ENCODE results near the gene IL16. TPM values are rescaled to one million over a fixed set of nuclear protein-coding genes. Genes with fewer than 3 reads are reported as not detected.

IL16 gene
- polyA plus RNA-seq, 1 donor (not counting 4 experiments of a cell fraction or from before 2014, with no cell fraction given): not detected

- no peaks in the 10 kb centered on the region for H3K36me3 ChIP-seq (ENCODE audit: control insufficient read depth in 2 of 2, extremely low read depth in 1 of 2, insufficient read depth in 2 of 2, low read length in 2 of 2)
- dilution Hi-C loops (cut with MboI; ENCODE audit: extremely low pct_ligation_motif_present, low sequenced_read_pairs): loop anchor here (5.0 kb wide), 1 partner anchor 105 kb away; no protein-coding TSS in a partner anchor
- no peaks in the 10 kb centered on the region for H3K9me3 ChIP-seq (ENCODE audit: control insufficient read depth, low read depth, low read length)
- TF ChIP-seq CTCF (optimal IDR thresholded peaks at IDR 0.05 in 1 of 3, IDR thresholded peaks at IDR 0.05 in 1 of 3, conservative IDR thresholded peaks at IDR 0.05 in 1 of 3; ENCODE audit: extremely low read depth in 1 of 3, insufficient read depth in 2 of 3, low read length in 3 of 3) (no peak), EZH2 (IDR thresholded peaks at IDR 0.05; ENCODE audit: low read length) (no peak)
- no peaks in the 10 kb centered on the region for H3K27me3 ChIP-seq (ENCODE audit: control insufficient read depth, extremely low read depth, insufficient read depth, low read length)
- no peak for DNase-seq (ENCODE audit: low read depth, low spot score)
- no peak overlapping the region for H3K9ac ChIP-seq (ENCODE audit: control insufficient read depth, extremely low read depth, insufficient read depth, low read length)
- H3K9me1 ChIP-seq (ENCODE audit: control insufficient read depth, extremely low read depth, insufficient read depth, low read length): no peaks in the 10 kb centered on the region
- no peak overlapping the region for H3K4me3 ChIP-seq (ENCODE audit: control insufficient read depth in 2 of 3, extremely low read depth in 1 of 3, insufficient read depth in 2 of 3, low read depth in 1 of 3, low read length in 3 of 3)
- H2AFZ ChIP-seq (ENCODE audit: control insufficient read depth, low read length): no peak overlapping the region
- no peak overlapping the region for H3K27ac ChIP-seq (ENCODE audit: control insufficient read depth, insufficient read depth, low read length)
- no peak overlapping the region for H3K4me2 ChIP-seq (ENCODE audit: control insufficient read depth, extremely low read depth, insufficient read depth, low read depth, low read length)
- peaks cover 10% of the 10 kb centered on the region for H3K4me1 ChIP-seq (ENCODE audit: control insufficient read depth, extremely low read depth, insufficient read depth, low read length)
- no peaks in the 10 kb centered on the region for H3K79me2 ChIP-seq (ENCODE audit: control insufficient read depth, insufficient read depth, low read length)
- no peak for FAIRE-seq
- H4K20me1 ChIP-seq (ENCODE audit: control insufficient read depth, extremely low read depth, insufficient read depth, low read length): no peaks in the 10 kb centered on the region
Measured at GRCh38 chr15:81292523-81293001, 95.9 kb downstream of the IL16 start.

- no peak for TF ChIP-seq EZH2 (IDR thresholded peaks at IDR 0.05; ENCODE audit: low read length)
- Histone ChIP-seq H3K9me3 (ENCODE audit: control insufficient read depth, low read depth, low read length) (no peaks in the 10 kb centered on the region), H3K4me3 (ENCODE audit: control insufficient read depth in 2 of 3, extremely low read depth in 1 of 3, insufficient read depth in 2 of 3, low read depth in 1 of 3, low read length in 3 of 3) (no peak overlapping the region), H3K4me2 (ENCODE audit: control insufficient read depth, extremely low read depth, insufficient read depth, low read depth, low read length) (no peak overlapping the region), H3K4me1 (ENCODE audit: control insufficient read depth, extremely low read depth, insufficient read depth, low read length) (peaks cover 18% of the 10 kb centered on the region), H3K27ac (ENCODE audit: control insufficient read depth, insufficient read depth, low read length) (no peak overlapping the region), H3K79me2 (ENCODE audit: control insufficient read depth, insufficient read depth, low read length) (no peaks in the 10 kb centered on the region), H3K36me3 (ENCODE audit: control insufficient read depth in 2 of 2, extremely low read depth in 1 of 2, insufficient read depth in 2 of 2, low read length in 2 of 2) (no peaks in the 10 kb centered on the region), H4K20me1 (ENCODE audit: control insufficient read depth, extremely low read depth, insufficient read depth, low read length) (no peaks in the 10 kb centered on the region), H3K9ac (ENCODE audit: control insufficient read depth, extremely low read depth, insufficient read depth, low read length) (no peak overlapping the region), H3K9me1 (ENCODE audit: control insufficient read depth, extremely low read depth, insufficient read depth, low read length) (no peaks in the 10 kb centered on the region), H2AFZ (ENCODE audit: control insufficient read depth, low read length) (no peak overlapping the region), H3K27me3 (ENCODE audit: control insufficient read depth, extremely low read depth, insufficient read depth, low read length) (no peaks in the 10 kb centered on the region)
- DNase-seq (ENCODE audit: low read depth, low spot score): no peak
- FAIRE-seq: no peak
- dilution Hi-C loops (cut with MboI; ENCODE audit: extremely low pct_ligation_motif_present, low sequenced_read_pairs): loop anchor here (5.0 kb wide), 1 partner anchor 103 kb away; no protein-coding TSS in a partner anchor
Measured at GRCh38 chr15:81293728-81294515, 97.2 kb downstream of the IL16 start.

Measured in keratinocyte (primary cell).